ENCODE results near the gene GPR37L1.
"Not testable (repeated sequence)": the region's sequence is repeated elsewhere in the genome, so short reads cannot be mapped to it uniquely, and the experiment has no call there.

DNA sequence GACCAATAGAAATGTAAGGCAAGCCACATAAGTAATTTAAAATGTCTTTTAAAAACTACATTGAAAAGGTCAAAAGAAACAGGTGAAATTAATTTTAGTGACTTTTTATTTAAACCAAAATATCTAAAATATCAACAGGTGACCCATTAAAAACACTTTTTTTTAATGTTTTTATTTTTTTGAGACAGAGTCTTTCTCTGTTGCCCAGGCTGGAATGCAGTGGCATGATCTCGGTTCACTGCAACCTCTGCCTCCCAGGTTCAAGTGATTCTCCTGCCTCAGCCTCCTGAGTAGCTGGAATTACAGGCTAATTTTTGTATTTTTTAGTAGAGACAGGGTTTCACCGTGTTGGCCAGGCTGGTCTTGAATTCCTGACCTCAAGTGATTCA, 58.0 kb downstream of the GPR37L1 start:
- TF ChIP-seq, protein P1, sequence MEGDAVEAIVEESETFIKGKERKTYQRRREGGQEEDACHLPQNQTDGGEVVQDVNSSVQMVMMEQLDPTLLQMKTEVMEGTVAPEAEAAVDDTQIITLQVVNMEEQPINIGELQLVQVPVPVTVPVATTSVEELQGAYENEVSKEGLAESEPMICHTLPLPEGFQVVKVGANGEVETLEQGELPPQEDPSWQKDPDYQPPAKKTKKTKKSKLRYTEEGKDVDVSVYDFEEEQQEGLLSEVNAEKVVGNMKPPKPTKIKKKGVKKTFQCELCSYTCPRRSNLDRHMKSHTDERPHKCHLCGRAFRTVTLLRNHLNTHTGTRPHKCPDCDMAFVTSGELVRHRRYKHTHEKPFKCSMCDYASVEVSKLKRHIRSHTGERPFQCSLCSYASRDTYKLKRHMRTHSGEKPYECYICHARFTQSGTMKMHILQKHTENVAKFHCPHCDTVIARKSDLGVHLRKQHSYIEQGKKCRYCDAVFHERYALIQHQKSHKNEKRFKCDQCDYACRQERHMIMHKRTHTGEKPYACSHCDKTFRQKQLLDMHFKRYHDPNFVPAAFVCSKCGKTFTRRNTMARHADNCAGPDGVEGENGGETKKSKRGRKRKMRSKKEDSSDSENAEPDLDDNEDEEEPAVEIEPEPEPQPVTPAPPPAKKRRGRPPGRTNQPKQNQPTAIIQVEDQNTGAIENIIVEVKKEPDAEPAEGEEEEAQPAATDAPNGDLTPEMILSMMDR (IDR thresholded peaks at IDR 0.05), result not testable (repeated sequence)
- TF ChIP-seq POLR2A (IDR thresholded peaks at IDR 0.05), result not testable (repeated sequence)

Data from testis (tissue), 2 donors.